ENCODE data around the gene C15orf61. TPM values are rescaled to one million over a fixed set of nuclear protein-coding genes. Genes with fewer than 3 reads are reported as not detected.

Gene C15orf61
- total RNA-seq, 1 experiment from 2014 or later, result 11.6 TPM

DNA sequence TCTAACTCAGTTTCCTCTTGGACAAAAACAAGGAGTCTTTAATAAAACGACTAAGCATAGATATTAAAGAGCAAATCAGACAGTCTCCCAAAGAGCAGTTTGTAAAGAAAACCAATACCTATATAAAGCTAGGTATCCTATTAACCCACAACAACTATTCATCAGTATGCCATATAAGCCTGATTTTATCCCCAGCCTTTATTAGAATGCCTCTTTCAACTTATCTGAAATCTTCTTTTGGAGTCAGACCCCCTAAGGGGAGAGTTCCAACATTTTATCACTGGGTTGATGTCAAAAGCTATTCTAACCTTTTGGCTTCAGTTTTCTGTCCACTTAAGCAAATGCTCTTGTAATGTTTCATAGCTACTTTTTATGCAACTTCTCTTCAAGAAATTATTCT is 39.4 kb downstream of the C15orf61 start:
- Histone ChIP-seq H3K27me3 (no peaks in the 10 kb centered on the region), H3K4me3 (no peak overlapping the region), H3K36me3 (peaks cover 15% of the 10 kb centered on the region), H3K9me3 (peaks cover 6% of the 10 kb centered on the region)
- no peak for DNase-seq

GRCh38 chr15:67563092-67563491 is 42.2 kb downstream of the C15orf61 start:
- Histone ChIP-seq H3K36me3 (peaks cover 10% of the 10 kb centered on the region), H3K27me3 (no peaks in the 10 kb centered on the region), H3K4me3 (no peak overlapping the region), H3K9me3 (peaks cover 5% of the 10 kb centered on the region)
- no peak for DNase-seq

DNA sequence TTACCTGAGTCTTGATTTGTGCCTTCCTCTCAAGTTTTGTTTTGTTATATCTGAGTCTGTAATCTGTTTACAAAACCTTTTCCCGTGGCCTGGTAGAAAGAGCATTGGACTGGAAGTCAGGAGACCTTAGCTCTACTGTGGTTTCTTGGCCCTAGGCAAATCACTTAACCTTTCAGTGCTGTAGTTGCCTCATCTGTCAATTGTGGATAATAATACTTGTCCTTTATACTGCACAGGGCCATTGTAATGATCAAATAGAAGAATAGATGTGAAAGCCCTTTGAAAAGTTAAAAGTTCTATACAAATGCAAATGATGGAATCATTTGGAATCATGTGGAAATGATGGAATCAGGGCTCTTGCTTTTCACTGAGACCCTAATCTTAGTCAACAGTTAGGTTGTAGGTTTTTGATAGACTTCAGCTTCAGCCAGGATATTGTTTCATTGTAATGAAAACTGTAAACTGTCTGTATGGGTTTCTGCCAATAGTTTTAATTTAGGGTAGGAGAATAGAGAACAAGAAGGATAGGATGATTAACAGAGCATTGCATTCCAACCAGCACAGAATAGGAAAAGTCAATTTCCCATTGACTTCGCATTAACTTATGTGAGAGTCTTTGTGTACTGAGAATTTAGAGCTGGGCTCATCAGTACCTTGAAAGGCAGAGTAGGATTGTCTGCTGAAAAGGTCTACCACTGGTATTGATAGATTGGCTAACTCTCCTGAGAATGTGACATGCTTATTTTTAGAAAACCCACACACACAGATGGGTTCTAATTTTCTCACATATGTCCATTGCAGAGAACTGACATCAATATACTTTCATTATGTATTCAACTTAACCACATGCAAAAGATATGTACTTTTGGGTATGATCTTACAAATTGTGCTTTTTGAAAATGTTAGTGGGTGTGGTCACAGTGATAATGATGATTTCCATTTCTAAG is 43.4 kb downstream of the C15orf61 start:
- H3K27me3 ChIP-seq, result no peaks in the 10 kb centered on the region
- DNase-seq, result no peak
- H3K9me3 ChIP-seq, result peaks cover 3% of the 10 kb centered on the region; the same call in 1 of the 2 replicates
- H3K4me3 ChIP-seq, result no peak overlapping the region
- H3K36me3 ChIP-seq, result peaks cover 4% of the 10 kb centered on the region

DNA sequence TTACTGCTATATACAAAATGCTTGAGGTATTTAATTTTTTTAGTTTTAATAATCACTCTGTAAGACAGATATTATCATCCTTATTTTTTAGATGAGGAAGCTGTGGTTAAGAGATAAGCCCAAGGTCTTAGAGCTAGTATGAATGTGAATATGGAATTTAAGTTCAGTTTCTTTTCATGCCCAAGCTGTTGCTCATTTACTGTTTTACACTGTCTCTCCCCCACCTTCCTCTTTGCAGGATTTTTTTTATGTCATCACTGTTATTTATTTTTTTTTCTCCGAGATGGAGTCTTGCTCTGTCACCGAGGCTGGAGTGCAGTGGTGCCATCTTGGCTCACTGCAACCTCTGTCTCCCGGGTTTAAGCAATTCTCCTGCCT is 44.0 kb downstream of the C15orf61 start:
- Histone ChIP-seq H3K27me3 (no peaks in the 10 kb centered on the region), H3K4me3 (no peak overlapping the region), H3K36me3 (no peaks in the 10 kb centered on the region; the same call in 1 of the 2 replicates), H3K9me3 (no peaks in the 10 kb centered on the region; the same call in 1 of the 2 replicates)
- DNase-seq, result no peak

DNA sequence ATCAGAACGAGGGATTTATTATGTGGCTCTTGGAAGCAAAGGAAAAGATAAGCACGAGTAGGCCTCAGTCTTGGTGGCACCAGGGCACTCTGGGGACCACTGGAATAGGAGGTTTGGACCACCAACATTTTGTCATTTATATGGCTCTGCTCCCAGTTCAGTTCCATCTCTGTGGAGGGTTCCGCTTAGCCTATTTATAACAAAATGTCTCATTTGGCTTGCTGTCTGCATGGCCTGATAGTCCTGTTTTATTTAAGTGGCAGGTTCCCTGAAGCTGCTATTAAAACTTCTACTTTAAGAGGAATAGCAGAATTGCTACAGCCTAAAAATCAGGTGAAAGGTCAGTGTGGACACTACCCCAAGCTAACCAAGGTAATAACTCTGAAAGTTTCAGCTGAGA is 48.7 kb downstream of the C15orf61 start:
- Histone ChIP-seq H3K4me3 (no peak overlapping the region), H3K9me3 (no peaks in the 10 kb centered on the region), H3K27me3 (no peaks in the 10 kb centered on the region), H3K36me3 (0 out of 2 replicates have a peak, but pooled peaks cover 3% of the 10 kb centered on the region)
- DNase-seq, result no peak

GRCh38 chr15:67570875-67571647 is 50.1 kb downstream of the C15orf61 start:
- DNase-seq, result no peak
- Histone ChIP-seq H3K4me3 (no peak overlapping the region), H3K36me3 (0 out of 2 replicates have a peak, but pooled peaks cover 3% of the 10 kb centered on the region), H3K9me3 (no peaks in the 10 kb centered on the region), H3K27me3 (no peaks in the 10 kb centered on the region)

DNA sequence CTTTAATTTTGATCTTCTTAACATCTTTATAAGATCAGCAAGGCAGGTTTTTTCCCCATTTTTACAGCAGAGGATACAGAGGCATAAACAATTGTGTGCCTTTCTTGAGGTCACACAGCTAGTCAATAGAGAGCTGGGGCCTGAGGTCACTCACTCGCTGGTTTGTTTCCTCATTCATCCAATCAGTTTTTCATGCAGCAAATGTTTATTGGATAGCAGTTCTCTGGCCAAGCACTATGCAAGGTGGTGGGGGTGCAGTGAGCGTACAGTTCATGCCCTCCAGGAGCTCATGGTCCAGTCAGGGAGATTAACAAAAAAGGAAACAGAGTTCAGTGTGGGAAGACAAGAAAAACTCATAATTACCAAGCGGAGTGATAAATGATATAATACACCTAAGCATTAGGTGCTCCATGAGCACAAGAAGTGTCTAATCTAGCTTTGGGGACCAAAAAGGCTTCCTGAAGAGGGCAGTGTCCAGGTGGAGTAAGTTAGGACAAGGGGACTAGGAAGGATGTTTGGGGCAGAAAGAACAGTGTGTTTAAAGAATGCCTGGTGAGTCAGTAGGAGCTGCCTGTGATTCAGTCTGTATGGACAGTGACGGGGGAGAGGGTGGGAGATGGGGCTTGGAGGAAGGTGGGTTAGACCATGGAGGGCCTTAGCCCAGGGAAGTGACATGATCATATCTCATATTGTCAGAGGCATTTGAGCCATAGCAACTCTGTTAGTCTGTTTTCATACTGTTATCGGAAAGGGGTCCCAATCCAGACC is 50.9 kb downstream of the C15orf61 start:
- Histone ChIP-seq H3K4me3 (no peak overlapping the region), H3K9me3 (no peaks in the 10 kb centered on the region), H3K27me3 (no peaks in the 10 kb centered on the region), H3K36me3 (0 out of 2 replicates have a peak, but pooled peaks cover 3% of the 10 kb centered on the region)
- DNase-seq, result no peak

DNA sequence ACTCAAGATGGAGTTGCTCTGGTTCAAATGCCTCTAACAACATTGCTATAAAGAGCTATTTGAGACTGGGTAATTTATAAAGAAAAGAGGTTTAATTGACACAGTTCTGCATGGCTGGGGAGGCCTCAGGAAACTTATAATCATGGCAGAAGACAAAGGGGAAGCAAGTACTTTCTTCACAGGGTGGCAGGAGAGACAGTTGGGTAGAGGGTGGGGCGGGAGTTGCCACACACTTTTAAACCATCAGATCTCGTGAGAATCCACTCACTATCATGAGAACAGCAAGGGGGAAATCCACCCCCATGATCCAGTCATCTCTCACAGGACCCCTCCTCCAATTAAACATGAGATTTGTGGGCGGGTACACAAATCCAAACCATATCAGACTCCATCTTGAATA is 52.3 kb downstream of the C15orf61 start:
- no peak for DNase-seq
- Histone ChIP-seq H3K36me3 (0 out of 2 replicates have a peak, but pooled peaks cover 3% of the 10 kb centered on the region), H3K4me3 (no peak overlapping the region)

DNA sequence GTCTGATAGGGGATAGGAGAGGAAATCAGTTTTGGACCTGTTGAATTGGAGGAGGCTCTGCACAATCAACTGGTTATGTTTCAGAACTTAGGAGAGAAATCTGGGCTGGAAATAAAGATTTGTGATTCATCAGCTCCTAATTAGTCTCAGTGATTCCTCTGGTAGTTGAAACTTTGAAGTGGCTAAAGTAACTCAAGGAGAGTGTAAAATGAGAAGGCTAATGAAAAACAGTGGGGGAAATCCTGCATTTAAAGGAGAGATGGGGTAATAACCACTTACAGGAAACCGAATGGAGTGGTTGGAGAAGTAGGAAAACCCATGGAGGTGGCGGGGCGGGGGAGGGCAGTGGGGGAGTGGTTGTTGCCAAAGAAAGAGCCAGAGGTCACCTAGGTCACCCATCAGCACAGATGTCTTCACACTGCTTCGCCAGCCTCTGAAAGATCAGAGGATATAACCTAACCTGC is 54.1 kb downstream of the C15orf61 start:
- no peak for DNase-seq
- 0 out of 2 replicates have a peak, but pooled peaks cover 3% of the 10 kb centered on the region for H3K36me3 ChIP-seq
- no peaks in the 10 kb centered on the region for H3K9me3 ChIP-seq
- H3K27me3 ChIP-seq, result no peaks in the 10 kb centered on the region
- no peak overlapping the region for H3K4me3 ChIP-seq

More for the DNA sequence above, 52.3 kb downstream of the C15orf61 start:
- Histone ChIP-seq H3K9me3 (no peaks in the 10 kb centered on the region), H3K27me3 (no peaks in the 10 kb centered on the region)

GRCh38 chr15:67578020-67578600 is 57.2 kb downstream of the C15orf61 start:
- 0 out of 2 replicates have a peak, but pooled peaks cover 3% of the 10 kb centered on the region for H3K36me3 ChIP-seq
- H3K4me3 ChIP-seq, result no peak overlapping the region
- no peaks in the 10 kb centered on the region for H3K9me3 ChIP-seq
- H3K27me3 ChIP-seq, result no peaks in the 10 kb centered on the region
- no peak for DNase-seq

GRCh38 chr15:67579164-67579563 is 58.2 kb downstream of the C15orf61 start:
- DNase-seq, result no peak
- Histone ChIP-seq H3K27me3 (no peaks in the 10 kb centered on the region), H3K4me3 (no peak overlapping the region), H3K36me3 (no peaks in the 10 kb centered on the region), H3K9me3 (no peaks in the 10 kb centered on the region)

Other genes starting within 250 kb of the C15orf61 start
- gene MAP2K5, start 21.6 kb downstream of the C15orf61 start, total RNA-seq (2014; rRNA removed; shearing (Covaris generic); ENCODE audit: low replicate concordance), result 2.5 and 2.7 TPM in 2 replicates